H1 (cell line): ENCODE results near the gene PUDP. TPM values are rescaled to one million over a fixed set of nuclear protein-coding genes. Genes with fewer than 3 reads are reported as not detected.

Experiments
- CTCF ChIA-PET: fragments of 300-600 bp; sonication (Branson Sonifier 250); formaldehyde crosslinking; loops from one replicate; lab custom pipeline; 2021; ENCODE audit not compliant: partially characterized antibody; lab: Charles Lee
- POLR2A ChIA-PET: fragments of 300-600 bp; sonication (Branson Sonifier 250); formaldehyde crosslinking; loops from one replicate; lab custom pipeline; 2021; ENCODE audit warnings: inconsistent platforms; ENCODE audit not compliant: partially characterized antibody; lab: Charles Lee
- DNase-seq, 2 experiments: peaks; one replicate each; pipeline versions ENCODE4 v3.0.0 to v3.0.0-alpha.2; 2010 to 2022; ENCODE audit warnings: low spot score in 2 of 2, low read depth in 1 of 2, mixed read lengths in 1 of 2
- FAIRE-seq: peaks from 2 replicates; lab custom pipeline; 2011; peaks lifted over from hg19 to GRCh38; lab: Jason Lieb, UNC
- H2AFZ ChIP-seq: 2 replicates; pipeline ENCODE4 v1.8.1; 2012; ENCODE audit warnings: low read length, inconsistent platforms
- H2AK5ac ChIP-seq: 2 replicates; pipeline ENCODE4 v1.6.1; 2013; ENCODE audit warnings: low read depth, low read length
- H2BK120ac ChIP-seq: replicated peaks from 2 replicates; pipeline ENCODE3; 2013; ENCODE audit warnings: low read depth, low read length, inconsistent platforms
- H2BK12ac ChIP-seq: 2 replicates; pipeline ENCODE4 v1.6.1; 2013; ENCODE audit warnings: low read depth, low read length
- H2BK15ac ChIP-seq: 2 replicates; pipeline ENCODE4 v1.6.1; 2013; ENCODE audit warnings: low read length
- H2BK20ac ChIP-seq: 2 replicates; pipeline ENCODE4 v1.6.1; 2013; ENCODE audit warnings: low read length
- H2BK5ac ChIP-seq: 2 replicates; pipeline ENCODE4 v1.6.1; 2013; ENCODE audit warnings: low read depth, low read length
- H3K14ac ChIP-seq: 2 replicates; pipeline ENCODE4 v1.6.1; 2013; ENCODE audit warnings: inconsistent platforms; ENCODE audit not compliant: insufficient read length
- H3K18ac ChIP-seq: 2 replicates; pipeline ENCODE4 v1.6.1; 2013; ENCODE audit warnings: low read length; ENCODE audit errors: extremely low read depth
- H3K23ac ChIP-seq: 2 replicates; pipeline ENCODE4 v1.6.1; 2013; ENCODE audit warnings: inconsistent platforms; ENCODE audit not compliant: insufficient read length
- H3K23me2 ChIP-seq: 2 replicates; pipeline ENCODE4 v1.6.1; 2013; ENCODE audit warnings: low read depth, low read length
- H3K27ac ChIP-seq: 2 replicates; pipeline ENCODE4 v1.6.1; 2011; ENCODE audit warnings: low read depth, low read length, inconsistent platforms
- H3K27me3 ChIP-seq, 4 experiments: replicated peaks in 1 of 4; 1 replicate in 1 of 4; 2 replicates in 3 of 4; pipeline versions ENCODE4 v1.6.1 to v1.8.1; 2011 to 2013; ENCODE audit warnings: low read length in 3 of 4, mild to moderate bottlenecking in 3 of 4, inconsistent platforms in 2 of 4, mixed read lengths in 2 of 4, moderate library complexity in 1 of 4; ENCODE audit not compliant: control insufficient read depth in 3 of 4, insufficient read depth in 3 of 4; ENCODE audit errors: extremely low read depth in 1 of 4
- H3K36me3 ChIP-seq, 4 experiments: 2 replicates each; pipeline versions ENCODE4 v1.6.1 to v1.8.1; 2011 to 2013; ENCODE audit warnings: mild to moderate bottlenecking in 4 of 4, low read length in 3 of 4, moderate library complexity in 2 of 4, control low read depth in 1 of 4, inconsistent platforms in 1 of 4; ENCODE audit not compliant: insufficient read depth in 4 of 4, control insufficient read depth in 2 of 4
- H3K4ac ChIP-seq: replicated peaks from 2 replicates; pipeline ENCODE3; 2013; ENCODE audit warnings: low read length, low read depth, mixed read lengths, inconsistent platforms; ENCODE audit not compliant: insufficient read length
- H3K4me1 ChIP-seq, 4 experiments: replicated peaks in 1 of 4; 1 replicate in 1 of 4; 2 replicates in 3 of 4; pipeline versions ENCODE4 v1.6.1 to v1.8.1; 2011 to 2013; ENCODE audit warnings: low read length in 3 of 4, inconsistent platforms in 2 of 4, mixed read lengths in 1 of 4; ENCODE audit not compliant: insufficient read depth in 4 of 4, control insufficient read depth in 3 of 4
- H3K4me2 ChIP-seq, 2 experiments: 2 replicates each; pipeline versions ENCODE4 v1.6.1 to v1.8.1; 2011 to 2013; ENCODE audit warnings: low read depth in 2 of 2, low read length in 2 of 2, control low read depth in 1 of 2, inconsistent platforms in 1 of 2, mild to moderate bottlenecking in 1 of 2; ENCODE audit not compliant: insufficient read depth in 1 of 2
- H3K4me3 ChIP-seq, 4 experiments: fragments of 200-600, 300-600 bp in 1 of 4; sonication (generic), shearing (Covaris generic), sonication (Bioruptor Twin) in 1 of 4; 2 replicates each; pipeline versions ENCODE4 v1.5.1 to v1.8.1; 2011 to 2016; ENCODE audit warnings: low read length in 4 of 4, low read depth in 3 of 4, control low read depth in 2 of 4, inconsistent platforms in 2 of 4, mild to moderate bottlenecking in 2 of 4, mixed read lengths in 1 of 4, moderate library complexity in 1 of 4; ENCODE audit not compliant: insufficient read depth in 2 of 4; ENCODE audit errors: extremely low read depth in 1 of 4
- H3K56ac ChIP-seq: replicated peaks from 2 replicates; pipeline ENCODE3; 2013; ENCODE audit warnings: low read depth, mild to moderate bottlenecking, mixed read lengths, low read length, inconsistent platforms; ENCODE audit not compliant: insufficient read length
- H3K79me1 ChIP-seq: 2 replicates; pipeline ENCODE4 v1.6.1; 2013; ENCODE audit warnings: low read depth, low read length, control low read depth
- H3K79me2 ChIP-seq, 2 experiments: 2 replicates each; pipeline versions ENCODE4 v1.6.1 to v1.8.1; 2012 to 2013; ENCODE audit warnings: low read length in 2 of 2, mild to moderate bottlenecking in 2 of 2, inconsistent platforms in 1 of 2; ENCODE audit not compliant: insufficient read depth in 2 of 2, control insufficient read depth in 1 of 2
- H3K9ac ChIP-seq, 4 experiments: replicated peaks in 1 of 4; 1 replicate in 1 of 4; 2 replicates in 3 of 4; pipeline versions ENCODE4 v1.6.1 to v1.8.1; 2011 to 2013; ENCODE audit warnings: low read depth in 3 of 4, low read length in 3 of 4, control low read depth in 2 of 4, mild to moderate bottlenecking in 2 of 4, moderate library complexity in 2 of 4, inconsistent platforms in 1 of 4; ENCODE audit errors: extremely low read depth in 1 of 4
- H3K9me3 ChIP-seq, 2 experiments: 2 replicates each; pipeline versions ENCODE4 v1.6.1 to v1.8.1; 2012 to 2013; ENCODE audit warnings: mild to moderate bottlenecking in 2 of 2, moderate library complexity in 2 of 2, control low read depth in 1 of 2, inconsistent platforms in 1 of 2, low read depth in 1 of 2, low read length in 1 of 2, mixed read lengths in 1 of 2; ENCODE audit not compliant: insufficient read depth in 2 of 2
- H4K20me1 ChIP-seq, 2 experiments: replicated peaks in 1 of 2; 2 replicates each; pipeline versions ENCODE3 to v1.8.1; 2011 to 2013; ENCODE audit warnings: inconsistent platforms in 2 of 2, low read length in 2 of 2, mild to moderate bottlenecking in 1 of 2; ENCODE audit not compliant: insufficient read depth in 2 of 2, control insufficient read depth in 1 of 2
- H4K5ac ChIP-seq: 2 replicates; pipeline ENCODE4 v1.6.1; 2013; ENCODE audit warnings: low read length, low read depth, mixed read lengths, inconsistent platforms; ENCODE audit not compliant: insufficient read length
- H4K8ac ChIP-seq: 2 replicates; pipeline ENCODE4 v1.8.0; 2013; ENCODE audit warnings: mild to moderate bottlenecking, moderate library complexity, low read length, inconsistent platforms; ENCODE audit not compliant: insufficient read depth; ENCODE audit errors: extremely low read depth
- H4K91ac ChIP-seq: replicated peaks from 2 replicates; pipeline ENCODE3; 2013; ENCODE audit warnings: low read length, mixed read lengths, inconsistent platforms; ENCODE audit not compliant: insufficient read length
- SAP30 ChIP-seq: fragments of 300-600 bp; sonication (generic); IDR thresholded peaks from 2 replicates; pipeline ENCODE4 v1.7.1; 2012; ENCODE audit warnings: low read length, moderate library complexity, mild to moderate bottlenecking, inconsistent platforms; ENCODE audit not compliant: insufficient read depth, insufficient replicate concordance
- SRF ChIP-seq: IDR thresholded peaks from 2 replicates; pipeline ENCODE4 v1.6.1; 2011; ENCODE audit warnings: mild to moderate bottlenecking, low read depth, low read length, moderate library complexity
- SUZ12 ChIP-seq: fragments of 200-600 bp; sonication (generic); IDR thresholded peaks from 2 replicates; pipeline ENCODE4 v1.6.1; 2012; ENCODE audit warnings: mild to moderate bottlenecking, inconsistent platforms, low read length, moderate library complexity, mixed read lengths
- WGBS, 2 experiments: shearing (Covaris generic) in 1 of 2; methylation state at CpG; one replicate each; pipeline versions ENCODE4 v1.1.6 to v1.1.7; 2013 to 2015; ENCODE audit warnings: low lambda C conversion rate in 2 of 2, mixed read lengths in 2 of 2, inconsistent platforms in 1 of 2, low coverage in 1 of 2, missing lambda C conversion rate in 1 of 2; ENCODE audit not compliant: insufficient replicate concordance in 2 of 2, insufficient coverage in 1 of 2, insufficient read length in 1 of 2; ENCODE audit errors: extremely low coverage in 1 of 2, missing lambda C conversion rate in 1 of 2; 5-methylcytosine and 5-hydroxymethylcytosine counted together
- polyA plus RNA-seq, 7 experiments: library from polyadenylated mRNA; depleted of rRNA in 3 of 7; stranded (reverse) in 5 of 7; unstranded in 2 of 7; fragments of >200 nt in 5 of 7; fragments of 200-250 nt in 2 of 7; gene quantifications; 1 replicate in 5 of 7; 2 replicates in 1 of 7; 4 replicates in 1 of 7; pipeline versions ENCODE4 v1.2.1 to v1.2.3, GENCODE V29; 2011 to 2013; ENCODE audit warnings: missing spikeins in 2 of 7, mixed read lengths in 2 of 7
- total RNA-seq: library from RNA; stranded (reverse); fragmentation: NEBNext Ultra II Directional; extraction: Animal tissue kit (Norgen Biotek cat#: 25700); gene quantifications from 2 replicates; pipeline ENCODE4 v1.2.1, GENCODE V29; 2021
- TF ChIP-seq, protein P1 (sequence below): IDR thresholded peaks from 2 replicates; pipeline ENCODE4 v1.6.1; 2012; ENCODE audit warnings: inconsistent platforms

PUDP gene
- total and polyA plus RNA-seq, 2 of the 8 experiments (the other 6 are each of a cell fraction or from before 2014, with no cell fraction given): 27.2 to 30.2 TPM

GRCh38 chrX:7090641-7091040 is 57.3 kb downstream of the PUDP start:
- no peak for FAIRE-seq
- TF ChIP-seq SUZ12 (no peak), SRF (no peak), SAP30 (no peak)
- TF ChIP-seq, protein P1, sequence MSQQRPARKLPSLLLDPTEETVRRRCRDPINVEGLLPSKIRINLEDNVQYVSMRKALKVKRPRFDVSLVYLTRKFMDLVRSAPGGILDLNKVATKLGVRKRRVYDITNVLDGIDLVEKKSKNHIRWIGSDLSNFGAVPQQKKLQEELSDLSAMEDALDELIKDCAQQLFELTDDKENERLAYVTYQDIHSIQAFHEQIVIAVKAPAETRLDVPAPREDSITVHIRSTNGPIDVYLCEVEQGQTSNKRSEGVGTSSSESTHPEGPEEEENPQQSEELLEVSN: no peak

More at GRCh38 chrX:7090641-7091040, 57.3 kb downstream of the PUDP start:
- WGBS, 2 experiments: 94% methylated on average over 3 of the region's 4 CpGs; no CpG with 5 or more reads in 1 of the 2 experiments
- no peak overlapping the region for H2BK120ac ChIP-seq
- H3K56ac ChIP-seq: no peak overlapping the region
- H3K4me3 ChIP-seq: no peak overlapping the region
- no peaks in the 10 kb centered on the region for H3K36me3 ChIP-seq
- no peak for DNase-seq
- peaks cover 0 to 8% (median 4%) of the 10 kb centered on the region in 4 experiments; a peak in 4 of 7 replicates for H3K4me1 ChIP-seq
- no peak overlapping the region for H2BK12ac ChIP-seq
- no peaks in the 10 kb centered on the region for H4K20me1 ChIP-seq
- no peak overlapping the region for H3K14ac ChIP-seq
- no peaks in the 10 kb centered on the region for H3K27me3 ChIP-seq
- H3K18ac ChIP-seq: no peak overlapping the region
- H3K27ac ChIP-seq: no peak overlapping the region
- H2AK5ac ChIP-seq: no peak overlapping the region
- H3K79me2 ChIP-seq: no peaks in the 10 kb centered on the region
- H2AFZ ChIP-seq: no peak overlapping the region
- no peak overlapping the region for H3K23ac ChIP-seq
- H4K91ac ChIP-seq: no peak overlapping the region
- no peak overlapping the region for H3K9ac ChIP-seq
- no peak overlapping the region for H4K8ac ChIP-seq
- H2BK20ac ChIP-seq: no peak overlapping the region
- H3K4me2 ChIP-seq: no peak overlapping the region
- H3K79me1 ChIP-seq: no peaks in the 10 kb centered on the region
- no peaks in the 10 kb centered on the region for H3K9me3 ChIP-seq
- ChIA-PET CTCF (no interaction called here), POLR2A (no interaction called here)
- H3K4ac ChIP-seq: no peak overlapping the region
- H2BK5ac ChIP-seq: no peak overlapping the region
- H3K23me2 ChIP-seq: no peaks in the 10 kb centered on the region
- H4K5ac ChIP-seq: no peak overlapping the region
- H2BK15ac ChIP-seq: no peak overlapping the region
